B cell (primary cell): ENCODE data around the gene ZNF850. TPM values are rescaled to one million over a fixed set of nuclear protein-coding genes. Genes with fewer than 3 reads are reported as not detected.
"Not testable (repeated sequence)": the region's sequence is repeated elsewhere in the genome, so short reads cannot be mapped to it uniquely, and the experiment has no call there.

Source experiments
- ATAC-seq: fragments of 200-7000 bp; cut with Tn5 transposase; one replicate; pipeline ENCODE4 v1.10.0; 2021; ENCODE audit warnings: low read depth, mild to moderate bottlenecking, moderate number of reproducible peaks, moderate library complexity
- CTCF ChIA-PET: fragments of 350-600 bp; sonication (Branson Sonifier 250); formaldehyde crosslinking; loops from one replicate; lab custom pipeline; 2021; ENCODE audit warnings: antibody characterized with exemption, inconsistent platforms; lab: Charles Lee
- POLR2A ChIA-PET: fragments of 350-600 bp; sonication (Branson Sonifier 250); formaldehyde crosslinking; loops from one replicate; lab custom pipeline; 2021; ENCODE audit warnings: antibody characterized with exemption; lab: Charles Lee
- DNase-seq: peaks from one replicate; pipeline ENCODE4 v3.0.0; 2013
- H2AFZ ChIP-seq: 2 replicates; pipeline ENCODE4 v1.6.1; 2012; ENCODE audit warnings: mild to moderate bottlenecking, low read depth, low read length; ENCODE audit not compliant: insufficient read depth, poor library complexity, severe bottlenecking
- H3K27ac ChIP-seq, 2 donors: 1 replicate in 1 of 2; 2 replicates in 1 of 2; pipeline ENCODE4 v1.5.1; 2012 to 2013; ENCODE audit warnings: low read length in 2 of 2, mild to moderate bottlenecking in 2 of 2, moderate library complexity in 1 of 2
- H3K27me3 ChIP-seq, 4 experiments: fragments of 200-600 bp in 1 of 4; sonication (generic) in 1 of 4; replicated peaks in 1 of 4; 1 replicate in 2 of 4; 2 replicates in 2 of 4; pipeline versions ENCODE4 v1.6.1 to v1.7.0; 2013 to 2016; ENCODE audit warnings: low read length in 3 of 4, mild to moderate bottlenecking in 2 of 4, mixed read lengths in 1 of 4, moderate library complexity in 1 of 4; ENCODE audit not compliant: insufficient read depth in 4 of 4, control insufficient read depth in 3 of 4; ENCODE audit errors: control extremely low read depth in 1 of 4
- H3K36me3 ChIP-seq, 2 experiments: replicated peaks in 1 of 2; 1 replicate in 1 of 2; 2 replicates in 1 of 2; pipeline versions ENCODE4 v1.6.1 to v1.7.1; 2013; ENCODE audit warnings: low read length in 1 of 2; ENCODE audit not compliant: insufficient read depth in 2 of 2, control insufficient read depth in 1 of 2; ENCODE audit errors: control extremely low read depth in 1 of 2, extremely low read depth in 1 of 2
- H3K4me1 ChIP-seq, 2 donors: fragments of 200-600 bp in 1 of 2; sonication (generic) in 1 of 2; 1 replicate in 1 of 2; 2 replicates in 1 of 2; pipeline versions ENCODE4 v1.5.1 to v1.6.1; 2013 to 2017; ENCODE audit warnings: low read length in 2 of 2; ENCODE audit not compliant: control insufficient read depth in 2 of 2, insufficient read depth in 2 of 2
- H3K4me2 ChIP-seq: replicated peaks from 2 replicates; pipeline ENCODE3; 2012; ENCODE audit warnings: mild to moderate bottlenecking, low read depth, low read length; ENCODE audit not compliant: poor library complexity, severe bottlenecking
- H3K4me3 ChIP-seq, 5 experiments: fragments of 200-600 bp in 1 of 5; sonication (generic) in 1 of 5; 1 replicate in 3 of 5; 2 replicates in 2 of 5; pipeline versions ENCODE4 v1.5.1 to v1.7.0; 2011 to 2016; ENCODE audit warnings: low read length in 4 of 5, mild to moderate bottlenecking in 4 of 5, low read depth in 2 of 5, control low read depth in 1 of 5, moderate library complexity in 1 of 5; ENCODE audit not compliant: insufficient read depth in 1 of 5; ENCODE audit errors: control extremely low read depth in 1 of 5, extremely low read depth in 1 of 5
- H3K79me2 ChIP-seq: fragments of 200-600 bp; sonication (generic); one replicate; pipeline ENCODE4 v1.6.0; 2016; ENCODE audit warnings: low read length; ENCODE audit not compliant: control insufficient read depth, insufficient read depth
- H3K9ac ChIP-seq: fragments of 200-600 bp; sonication (generic); 2 replicates; pipeline ENCODE4 v1.6.1; 2017; ENCODE audit warnings: mild to moderate bottlenecking, low read length, moderate library complexity
- H3K9me3 ChIP-seq, 3 donors: one replicate each; pipeline versions ENCODE4 v1.6.1 to v1.7.1; 2013; ENCODE audit warnings: low read length in 2 of 3; ENCODE audit not compliant: control insufficient read depth in 2 of 3, insufficient read depth in 1 of 3; ENCODE audit errors: control extremely low read depth in 1 of 3
- H4K20me1 ChIP-seq: 2 replicates; pipeline ENCODE4 v1.6.0; 2012; ENCODE audit warnings: mild to moderate bottlenecking, low read length; ENCODE audit not compliant: insufficient read depth, control insufficient read depth, poor library complexity, severe bottlenecking
- H3K27ac Mint-ChIP-seq: one replicate; pipeline ENCODE4 v1.8.0; 2021; ENCODE audit warnings: mixed read lengths
- H3K27me3 Mint-ChIP-seq: one replicate; pipeline ENCODE4 v1.8.0; 2021; ENCODE audit warnings: mixed read lengths
- H3K4me1 Mint-ChIP-seq: one replicate; pipeline ENCODE4 v1.8.0; 2021; ENCODE audit warnings: mixed read lengths
- H3K4me3 Mint-ChIP-seq: one replicate; pipeline ENCODE4 v1.8.0; 2021; ENCODE audit warnings: mixed read lengths
- H3K9me3 Mint-ChIP-seq: one replicate; pipeline ENCODE4 v1.8.0; 2022; ENCODE audit warnings: mixed read lengths; ENCODE audit not compliant: insufficient read depth
- CTCF ChIP-seq: fragments of 200-600 bp; IDR thresholded peaks from one replicate; pipeline ENCODE4 v1.8.0; 2022; ENCODE audit warnings: antibody characterized with exemption, mild to moderate bottlenecking
- EZH2 ChIP-seq: IDR thresholded peaks from 2 replicates; pipeline ENCODE4 v1.6.1; 2012; ENCODE audit warnings: borderline replicate concordance, low read depth, mild to moderate bottlenecking, moderate library complexity, low read length; ENCODE audit not compliant: insufficient read depth, poor library complexity, severe bottlenecking
- WGBS: methylation state at CpG from one replicate; pipeline ENCODE4 v1.1.5; 2013; ENCODE audit warnings: missing lambda C conversion rate; ENCODE audit not compliant: insufficient coverage; 5-methylcytosine and 5-hydroxymethylcytosine counted together
- intact Hi-C: fragments of 100-400 bp; cut with micrococcal nuclease; formaldehyde crosslinking; loops from one replicate; pipeline ENCODE4 v1.10.0; 2022
- polyA plus RNA-seq: library from polyadenylated mRNA; depleted of rRNA; stranded (reverse); fragments of >200 nt; gene quantifications from 2 replicates; pipeline ENCODE4 v1.2.3, GENCODE V29; 2012
- total RNA-seq, 2 donors: library from RNA; stranded (reverse); fragments of 120-200 nt in 1 of 2; gene quantifications; 1 replicate in 1 of 2; 2 replicates in 1 of 2; pipeline versions ENCODE4 v1.2.3 to v1.2.4, GENCODE V29; 2013 to 2022

ZNF850 gene
- total and polyA plus RNA-seq, 2 donors (not counting 1 experiment from before 2014, with no cell fraction given) = 2.0 to 6.0 TPM

- no peak for ATAC-seq
- peaks cover 34 to 40% of the 10 kb centered on the region in 2 experiments for H3K36me3 ChIP-seq
- no peaks in the 10 kb centered on the region for H3K27me3 ChIP-seq
- intact Hi-C loops = no loop called here
- H3K4me3 Mint-ChIP-seq = no peak overlapping the region
- H3K9ac ChIP-seq = no peak overlapping the region
- H3K27ac Mint-ChIP-seq = no peak overlapping the region
- H3K4me1 ChIP-seq = no peaks in the 10 kb centered on the region
- H3K9me3 ChIP-seq = peaks cover 38 to 93% (median 68%) of the 10 kb centered on the region in 3 donors
- ChIA-PET POLR2A (no interaction called here), CTCF (no interaction called here)
- no peak overlapping the region for H3K4me2 ChIP-seq
- H3K4me3 ChIP-seq = peak overlapping the region in 1 of 5 experiments; percentile 54
- WGBS = no CpG with 5 or more reads among the region's 4 CpGs
- no peaks in the 10 kb centered on the region for H3K79me2 ChIP-seq
- H3K27me3 Mint-ChIP-seq = no peaks in the 10 kb centered on the region
- H3K4me1 Mint-ChIP-seq = no peaks in the 10 kb centered on the region
- no peak for TF ChIP-seq CTCF
- no peak for TF ChIP-seq EZH2
- no peaks in the 10 kb centered on the region for H4K20me1 ChIP-seq
- no peak for DNase-seq
- H3K9me3 Mint-ChIP-seq = peaks cover 34% of the 10 kb centered on the region
- H3K27ac ChIP-seq = no peak overlapping the region
- H2AFZ ChIP-seq = no peak overlapping the region
Observed at GRCh38 chr19:36750066-36750691, 22.4 kb downstream of the ZNF850 start.

GRCh38 chr19:36749613-36750012 is 23.0 kb downstream of the ZNF850 start:
- DNase-seq, H3K27me3 Mint-ChIP-seq, H3K4me1 ChIP-seq, ATAC-seq, H3K4me1 Mint-ChIP-seq, H3K27me3 ChIP-seq, CTCF ChIA-PET, H3K4me3 Mint-ChIP-seq, H3K9ac ChIP-seq, POLR2A ChIA-PET, H2AFZ ChIP-seq, H3K27ac Mint-ChIP-seq, H3K4me2 ChIP-seq, H3K79me2 ChIP-seq, H3K27ac ChIP-seq, H4K20me1 ChIP-seq, H3K4me3 ChIP-seq, intact Hi-C loops: not testable (repeated sequence)
- Histone ChIP-seq H3K36me3 (peaks cover 32 to 40% of the 10 kb centered on the region in 2 experiments), H3K9me3 (peaks cover 38 to 92% (median 67%) of the 10 kb centered on the region in 3 donors)
- no CpG with 5 or more reads among the region's 8 CpGs for WGBS
- H3K9me3 Mint-ChIP-seq = peaks cover 33% of the 10 kb centered on the region
